DOHH2 (cell line): Measurements from ENCODE around the gene HHATL.

Source experiments
- H3F3A ChIP-seq: fragments of 200-600 bp; sonication (generic), shearing (Covaris generic); 2 replicates; pipeline ENCODE4 v1.6.0; 2016; ENCODE audit warnings: antibody characterized with exemption, mild to moderate bottlenecking; ENCODE audit not compliant: control insufficient read depth, insufficient read depth
- H3K27ac ChIP-seq: fragments of 200-600 bp; sonication (generic); 2 replicates; pipeline ENCODE4 v1.5.1; 2014; ENCODE audit warnings: low read depth, mild to moderate bottlenecking, low read length, moderate library complexity
- H3K27me3 ChIP-seq: fragments of 200-600 bp; sonication (generic); 2 replicates; pipeline ENCODE4 v1.6.1; 2014; ENCODE audit warnings: mild to moderate bottlenecking, low read length, mixed read lengths; ENCODE audit not compliant: control insufficient read depth
- H3K36me3 ChIP-seq: fragments of 200-600 bp; sonication (generic); 2 replicates; pipeline ENCODE4 v1.6.1; 2014; ENCODE audit warnings: mild to moderate bottlenecking, low read length, moderate library complexity, mixed read lengths; ENCODE audit not compliant: control insufficient read depth
- H3K4me1 ChIP-seq: fragments of 200-600 bp; sonication (generic); 2 replicates; pipeline ENCODE4 v1.6.1; 2014; ENCODE audit warnings: mild to moderate bottlenecking, low read length, mixed read lengths; ENCODE audit not compliant: control insufficient read depth
- H3K4me2 ChIP-seq: fragments of 200-600 bp; sonication (generic); 2 replicates; pipeline ENCODE4 v1.6.0; 2014; ENCODE audit warnings: mild to moderate bottlenecking, low read length, moderate library complexity
- H3K4me3 ChIP-seq: fragments of 200-600 bp; sonication (generic); 2 replicates; pipeline ENCODE4 v1.5.1; 2014; ENCODE audit warnings: mild to moderate bottlenecking, low read length, mixed read lengths
- H3K79me2 ChIP-seq: fragments of 200-600 bp; sonication (generic); 2 replicates; pipeline ENCODE4 v1.6.1; 2014; ENCODE audit warnings: mild to moderate bottlenecking, low read length, mixed read lengths; ENCODE audit not compliant: control insufficient read depth
- H3K9me2 ChIP-seq: fragments of 200-600 bp; sonication (generic); replicated peaks from 2 replicates; pipeline ENCODE4 v1.6.1; 2014; ENCODE audit warnings: mild to moderate bottlenecking, low read length, mixed read lengths; ENCODE audit not compliant: control insufficient read depth
- H3K9me3 ChIP-seq: fragments of 200-600 bp; sonication (generic); 2 replicates; pipeline ENCODE4 v1.6.1; 2014; ENCODE audit warnings: antibody characterized with exemption, low read length, mixed read lengths; ENCODE audit not compliant: control insufficient read depth, insufficient read depth
- H4K20me1 ChIP-seq: fragments of 200-600 bp; sonication (generic); 2 replicates; pipeline ENCODE4 v1.6.0; 2014; ENCODE audit warnings: low read depth, mild to moderate bottlenecking, antibody characterized with exemption, low read length, moderate library complexity; ENCODE audit not compliant: control insufficient read depth, insufficient read depth
- CTCF ChIP-seq: fragments of 200-600 bp; sonication (generic); IDR thresholded peaks from one replicate; pipeline ENCODE4 v1.5.1; 2014; ENCODE audit warnings: antibody characterized with exemption, mild to moderate bottlenecking, low read depth, low read length; ENCODE audit not compliant: poor library complexity, severe bottlenecking
- EZH2phosphoT487 ChIP-seq: fragments of 200-600 bp; sonication (generic); IDR thresholded peaks from 2 replicates; pipeline ENCODE4 v1.6.1; 2017; ENCODE audit warnings: borderline replicate concordance, mild to moderate bottlenecking, antibody characterized with exemption, low read length, moderate library complexity, mixed read lengths

The HHATL gene

GRCh38 chr3:42736081-42736480 lies 33.5 kb upstream of the HHATL start:
- Histone ChIP-seq H3K4me1 (no peaks in the 10 kb centered on the region), H3K9me3 (no peaks in the 10 kb centered on the region), H3K36me3 (no peaks in the 10 kb centered on the region), H3K4me3 (no peak overlapping the region), H3K4me2 (no peak overlapping the region), H3K79me2 (no peaks in the 10 kb centered on the region), H3F3A (no peaks in the 10 kb centered on the region), H4K20me1 (no peaks in the 10 kb centered on the region), H3K9me2 (no peaks in the 10 kb centered on the region), H3K27me3 (no peaks in the 10 kb centered on the region), H3K27ac (no peak overlapping the region)
- TF ChIP-seq EZH2phosphoT487 (no peak), CTCF (no peak)

- no peaks in the 10 kb centered on the region for H3K9me3 ChIP-seq
Measured at GRCh38 chr3:42735615-42736014, 33.0 kb upstream of the HHATL start.

GRCh38 chr3:42735019-42735418 lies 32.4 kb upstream of the HHATL start:
- H3K4me3 ChIP-seq: no peak overlapping the region

More at GRCh38 chr3:42735615-42736014, 33.0 kb upstream of the HHATL start:
- Histone ChIP-seq H3K79me2 (no peaks in the 10 kb centered on the region), H3F3A (no peaks in the 10 kb centered on the region), H4K20me1 (no peaks in the 10 kb centered on the region), H3K4me1 (no peaks in the 10 kb centered on the region), H3K4me3 (no peak overlapping the region), H3K27me3 (no peaks in the 10 kb centered on the region), H3K4me2 (no peak overlapping the region), H3K9me2 (no peaks in the 10 kb centered on the region), H3K36me3 (no peaks in the 10 kb centered on the region), H3K27ac (no peak overlapping the region)
- TF ChIP-seq EZH2phosphoT487 (no peak), CTCF (no peak)

More at GRCh38 chr3:42735019-42735418, 32.4 kb upstream of the HHATL start:
- no peaks in the 10 kb centered on the region for H3K27me3 ChIP-seq
- H3K79me2 ChIP-seq: no peaks in the 10 kb centered on the region
- H3F3A ChIP-seq: no peaks in the 10 kb centered on the region
- H4K20me1 ChIP-seq: no peaks in the 10 kb centered on the region
- TF ChIP-seq CTCF (no peak), EZH2phosphoT487 (no peak)
- no peaks in the 10 kb centered on the region for H3K4me1 ChIP-seq
- H3K36me3 ChIP-seq: no peaks in the 10 kb centered on the region
- H3K9me2 ChIP-seq: no peaks in the 10 kb centered on the region
- H3K4me2 ChIP-seq: no peak overlapping the region
- no peaks in the 10 kb centered on the region for H3K9me3 ChIP-seq
- no peak overlapping the region for H3K27ac ChIP-seq
